Measurements from ENCODE around the gene SOCS6.

DNA sequence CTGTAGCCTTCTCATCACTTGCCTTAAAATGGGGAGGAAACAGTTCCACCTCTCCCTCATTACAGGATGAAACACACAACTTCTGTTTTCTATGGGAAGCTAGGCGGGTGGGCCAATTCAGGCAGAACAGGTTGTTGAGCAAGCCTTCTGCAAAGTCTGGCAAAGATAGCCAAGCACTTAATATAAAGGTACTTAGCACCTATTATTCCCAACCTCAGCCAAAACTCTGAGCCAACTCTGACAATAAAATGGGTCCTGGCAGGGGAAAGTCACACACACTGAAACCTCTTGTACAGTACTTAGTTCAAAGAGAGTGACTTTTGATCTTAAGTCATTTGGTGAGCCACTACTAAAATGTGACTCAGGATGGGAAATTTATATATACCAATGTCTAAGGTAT is 15.8 kb upstream of the SOCS6 start:
- TF ChIP-seq, protein P1, sequence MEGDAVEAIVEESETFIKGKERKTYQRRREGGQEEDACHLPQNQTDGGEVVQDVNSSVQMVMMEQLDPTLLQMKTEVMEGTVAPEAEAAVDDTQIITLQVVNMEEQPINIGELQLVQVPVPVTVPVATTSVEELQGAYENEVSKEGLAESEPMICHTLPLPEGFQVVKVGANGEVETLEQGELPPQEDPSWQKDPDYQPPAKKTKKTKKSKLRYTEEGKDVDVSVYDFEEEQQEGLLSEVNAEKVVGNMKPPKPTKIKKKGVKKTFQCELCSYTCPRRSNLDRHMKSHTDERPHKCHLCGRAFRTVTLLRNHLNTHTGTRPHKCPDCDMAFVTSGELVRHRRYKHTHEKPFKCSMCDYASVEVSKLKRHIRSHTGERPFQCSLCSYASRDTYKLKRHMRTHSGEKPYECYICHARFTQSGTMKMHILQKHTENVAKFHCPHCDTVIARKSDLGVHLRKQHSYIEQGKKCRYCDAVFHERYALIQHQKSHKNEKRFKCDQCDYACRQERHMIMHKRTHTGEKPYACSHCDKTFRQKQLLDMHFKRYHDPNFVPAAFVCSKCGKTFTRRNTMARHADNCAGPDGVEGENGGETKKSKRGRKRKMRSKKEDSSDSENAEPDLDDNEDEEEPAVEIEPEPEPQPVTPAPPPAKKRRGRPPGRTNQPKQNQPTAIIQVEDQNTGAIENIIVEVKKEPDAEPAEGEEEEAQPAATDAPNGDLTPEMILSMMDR (conservative IDR thresholded peaks at IDR 0.05 in 1 of 2, IDR thresholded peaks at IDR 0.05 in 1 of 2; ENCODE audit: low read depth in 1 of 2, low read length in 2 of 2), result no peak
- no peak for TF ChIP-seq EZH2 (IDR thresholded peaks at IDR 0.05; ENCODE audit: low read length, missing control alignments)
